Hepatocyte (in vitro differentiated cells): ENCODE measurements around the gene AZU1. TPM values are rescaled to one million over a fixed set of nuclear protein-coding genes. Genes with fewer than 3 reads are reported as not detected.

Experiments
- DNase-seq: peaks from one replicate; pipeline ENCODE4 v3.0.0-alpha.2; 2016; ENCODE audit warnings: low spot score
- H2AFZ ChIP-seq: fragments of 200-600 bp; sonication (generic); 2 replicates; pipeline ENCODE4 v1.6.0; 2016; ENCODE audit warnings: antibody characterized with exemption, mild to moderate bottlenecking
- H3K27ac ChIP-seq: fragments of 200-600 bp; sonication (generic); 2 replicates; pipeline ENCODE4 v1.5.1; 2016; ENCODE audit warnings: mild to moderate bottlenecking
- H3K27me3 ChIP-seq: fragments of 200-600 bp; sonication (generic); 2 replicates; pipeline ENCODE4 v1.6.1; 2016
- H3K36me3 ChIP-seq: fragments of 200-600 bp; sonication (generic); replicated peaks from 2 replicates; pipeline ENCODE4 v1.5.1; 2016; ENCODE audit warnings: low read depth; ENCODE audit not compliant: insufficient read depth
- H3K4me1 ChIP-seq: fragments of 200-600 bp; sonication (generic); 2 replicates; pipeline ENCODE4 v1.5.1; 2016; ENCODE audit warnings: mild to moderate bottlenecking, moderate library complexity; ENCODE audit not compliant: insufficient read depth
- H3K4me2 ChIP-seq: fragments of 200-600 bp; sonication (generic); 2 replicates; pipeline ENCODE4 v1.6.0; 2016
- H3K4me3 ChIP-seq: fragments of 200-600 bp; sonication (generic); 2 replicates; pipeline ENCODE4 v1.5.1; 2016; ENCODE audit warnings: mild to moderate bottlenecking
- H3K79me2 ChIP-seq: fragments of 200-600 bp; sonication (generic); 2 replicates; pipeline ENCODE4 v1.6.0; 2017; ENCODE audit warnings: mild to moderate bottlenecking
- H3K9me2 ChIP-seq: fragments of 200-600 bp; sonication (generic); replicated peaks from 2 replicates; pipeline ENCODE4 v1.6.0; 2017; ENCODE audit warnings: mild to moderate bottlenecking; ENCODE audit not compliant: insufficient read depth
- H3K9me3 ChIP-seq: fragments of 200-600 bp; sonication (generic); 2 replicates; pipeline ENCODE4 v1.5.1; 2016; ENCODE audit warnings: low read depth, mild to moderate bottlenecking
- H4K20me1 ChIP-seq: fragments of 200-600 bp; sonication (generic); 2 replicates; pipeline ENCODE4 v1.6.0; 2016; ENCODE audit warnings: mild to moderate bottlenecking; ENCODE audit not compliant: insufficient read depth, poor library complexity, severe bottlenecking
- CTCF ChIP-seq: fragments of 200-600 bp; sonication (generic); IDR thresholded peaks from 2 replicates; pipeline ENCODE4 v1.5.1; 2016; ENCODE audit warnings: antibody characterized with exemption, mild to moderate bottlenecking; ENCODE audit not compliant: poor library complexity
- EZH2 ChIP-seq: fragments of 200-600 bp; sonication (generic); IDR thresholded peaks from 2 replicates; pipeline ENCODE4 v1.6.1; 2016; ENCODE audit warnings: antibody characterized with exemption, mild to moderate bottlenecking, borderline replicate concordance
- EZH2phosphoT487 ChIP-seq: fragments of 200-600 bp; sonication (generic); IDR thresholded peaks from one replicate; pipeline ENCODE4 v1.6.1; 2018; ENCODE audit warnings: antibody characterized with exemption, mild to moderate bottlenecking, low read depth, moderate library complexity; ENCODE audit not compliant: unreplicated experiment, severe bottlenecking
- WGBS: methylation state at CpG from one replicate; pipeline ENCODE4 v1.1.6; 2016; ENCODE audit warnings: low lambda C conversion rate; ENCODE audit errors: missing lambda C conversion rate; 5-methylcytosine and 5-hydroxymethylcytosine counted together
- polyA plus RNA-seq: library from polyadenylated mRNA; unstranded; fragments of >200 nt; fragmentation: Nextera tagmentation; extraction: Ambion mirVana; gene quantifications from 2 replicates; pipeline ENCODE4 v1.2.1, GENCODE V29; 2016
- total RNA-seq: library from RNA; depleted of rRNA; stranded (reverse); fragments of >200 nt; gene quantifications from 2 replicates; pipeline ENCODE4 v1.2.3, GENCODE V29; 2014

Gene AZU1
- total and polyA plus RNA-seq, 2 experiments from 2014 or later = 0.94 TPM; not detected in 1

DNA sequence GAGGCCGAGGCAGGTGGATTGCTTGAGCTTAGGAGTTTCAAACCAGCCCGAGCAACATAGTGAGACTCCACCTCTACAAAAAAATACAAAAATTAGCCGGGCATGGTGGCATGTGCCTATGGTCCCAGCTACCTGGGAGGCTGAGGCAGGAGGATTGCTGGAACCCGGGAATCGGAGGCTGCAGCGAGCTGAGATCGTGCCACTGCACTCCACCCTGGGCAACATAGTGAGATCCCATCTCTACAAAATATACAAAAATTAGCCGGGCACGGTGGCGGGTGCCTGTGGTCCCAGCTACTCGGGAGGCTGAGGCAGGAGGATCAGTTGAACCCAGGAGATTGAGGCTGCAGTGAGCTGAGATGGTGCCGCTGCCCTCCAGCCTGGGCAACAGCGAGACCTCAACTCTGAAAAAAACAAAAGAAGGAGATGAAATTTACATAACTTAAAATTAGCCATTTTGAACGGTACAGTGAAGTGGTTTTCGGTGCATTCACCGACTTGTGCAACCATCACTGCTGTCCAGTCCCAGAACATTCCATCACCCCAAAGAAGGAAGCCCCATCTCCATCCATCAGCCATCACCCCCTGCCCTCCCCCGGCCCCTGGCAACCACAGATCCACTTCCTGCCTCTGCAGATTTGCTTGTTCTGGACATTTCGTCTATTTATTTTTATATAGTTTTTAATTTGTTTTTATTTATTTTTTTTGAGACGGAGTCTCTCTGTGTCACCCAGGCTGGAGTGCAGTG lies 1.6 kb upstream of the AZU1 start:
- no peak overlapping the region for H3K4me2 ChIP-seq
- H3K27me3 ChIP-seq = peaks cover 7% of the 10 kb centered on the region
- H3K9me3 ChIP-seq = no peaks in the 10 kb centered on the region
- H2AFZ ChIP-seq = no peak overlapping the region
- H4K20me1 ChIP-seq = no peaks in the 10 kb centered on the region
- DNase-seq = no peak
- WGBS = 87% methylated on average over 19 of the region's 19 CpGs
- H3K36me3 ChIP-seq = no peaks in the 10 kb centered on the region
- no peaks in the 10 kb centered on the region for H3K79me2 ChIP-seq
- no peaks in the 10 kb centered on the region for H3K9me2 ChIP-seq
- H3K4me1 ChIP-seq = no peaks in the 10 kb centered on the region
- no peak overlapping the region for H3K27ac ChIP-seq
- no peak for TF ChIP-seq EZH2phosphoT487
- TF ChIP-seq EZH2 = no peak
- no peak for TF ChIP-seq CTCF
- no peak overlapping the region for H3K4me3 ChIP-seq

GRCh38 chr19:827314-827709 lies 325 bp upstream of the AZU1 start:
- H4K20me1 ChIP-seq = no peaks in the 10 kb centered on the region
- H3K9me3 ChIP-seq = no peaks in the 10 kb centered on the region
- no peak for DNase-seq
- TF ChIP-seq EZH2phosphoT487 = no peak
- no peak for TF ChIP-seq EZH2
- no peak for TF ChIP-seq CTCF
- WGBS = 96% methylated on average over 11 of the region's 11 CpGs
- H3K79me2 ChIP-seq = no peaks in the 10 kb centered on the region
- no peaks in the 10 kb centered on the region for H3K9me2 ChIP-seq
- H3K27me3 ChIP-seq = peaks cover 7% of the 10 kb centered on the region
- H3K27ac ChIP-seq = no peak overlapping the region
- no peak overlapping the region for H2AFZ ChIP-seq
- H3K4me3 ChIP-seq = no peak overlapping the region
- H3K36me3 ChIP-seq = no peaks in the 10 kb centered on the region
- H3K4me1 ChIP-seq = no peaks in the 10 kb centered on the region
- no peak overlapping the region for H3K4me2 ChIP-seq

- Histone ChIP-seq H3K9me3 (no peaks in the 10 kb centered on the region), H3K4me2 (no peak overlapping the region), H3K79me2 (no peaks in the 10 kb centered on the region), H3K36me3 (no peaks in the 10 kb centered on the region), H4K20me1 (no peaks in the 10 kb centered on the region), H3K9me2 (no peaks in the 10 kb centered on the region), H3K27ac (no peak overlapping the region), H3K27me3 (no peaks in the 10 kb centered on the region), H3K4me3 (no peak overlapping the region), H2AFZ (no peak overlapping the region), H3K4me1 (no peaks in the 10 kb centered on the region)
- 84% methylated on average over 16 of the region's 18 CpGs for WGBS
- no peak for DNase-seq
- no peak for TF ChIP-seq EZH2phosphoT487
Measured at GRCh38 chr19:829129-829758, 1.6 kb downstream of the AZU1 start.
